Lung microvascular endothelial cell (primary cell): Measurements from ENCODE around the gene PKDCC. TPM values are rescaled to one million over a fixed set of nuclear protein-coding genes. Genes with fewer than 3 reads are reported as not detected.

Source experiments
- DNase-seq, 2 donors: peaks; one replicate each; pipeline versions ENCODE4 v3.0.0 to v3.0.0-alpha.2; 2010; ENCODE audit warnings: low read depth in 2 of 2
- total RNA-seq: library from RNA; depleted of rRNA; stranded (reverse); fragments of >200 nt; gene quantifications from 2 replicates; pipeline ENCODE4 v1.2.1, GENCODE V29; 2014

Gene PKDCC, protein sequence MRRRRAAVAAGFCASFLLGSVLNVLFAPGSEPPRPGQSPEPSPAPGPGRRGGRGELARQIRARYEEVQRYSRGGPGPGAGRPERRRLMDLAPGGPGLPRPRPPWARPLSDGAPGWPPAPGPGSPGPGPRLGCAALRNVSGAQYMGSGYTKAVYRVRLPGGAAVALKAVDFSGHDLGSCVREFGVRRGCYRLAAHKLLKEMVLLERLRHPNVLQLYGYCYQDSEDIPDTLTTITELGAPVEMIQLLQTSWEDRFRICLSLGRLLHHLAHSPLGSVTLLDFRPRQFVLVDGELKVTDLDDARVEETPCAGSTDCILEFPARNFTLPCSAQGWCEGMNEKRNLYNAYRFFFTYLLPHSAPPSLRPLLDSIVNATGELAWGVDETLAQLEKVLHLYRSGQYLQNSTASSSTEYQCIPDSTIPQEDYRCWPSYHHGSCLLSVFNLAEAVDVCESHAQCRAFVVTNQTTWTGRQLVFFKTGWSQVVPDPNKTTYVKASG
- total RNA-seq = 1.5 and 4.2 TPM in 2 replicates

DNA sequence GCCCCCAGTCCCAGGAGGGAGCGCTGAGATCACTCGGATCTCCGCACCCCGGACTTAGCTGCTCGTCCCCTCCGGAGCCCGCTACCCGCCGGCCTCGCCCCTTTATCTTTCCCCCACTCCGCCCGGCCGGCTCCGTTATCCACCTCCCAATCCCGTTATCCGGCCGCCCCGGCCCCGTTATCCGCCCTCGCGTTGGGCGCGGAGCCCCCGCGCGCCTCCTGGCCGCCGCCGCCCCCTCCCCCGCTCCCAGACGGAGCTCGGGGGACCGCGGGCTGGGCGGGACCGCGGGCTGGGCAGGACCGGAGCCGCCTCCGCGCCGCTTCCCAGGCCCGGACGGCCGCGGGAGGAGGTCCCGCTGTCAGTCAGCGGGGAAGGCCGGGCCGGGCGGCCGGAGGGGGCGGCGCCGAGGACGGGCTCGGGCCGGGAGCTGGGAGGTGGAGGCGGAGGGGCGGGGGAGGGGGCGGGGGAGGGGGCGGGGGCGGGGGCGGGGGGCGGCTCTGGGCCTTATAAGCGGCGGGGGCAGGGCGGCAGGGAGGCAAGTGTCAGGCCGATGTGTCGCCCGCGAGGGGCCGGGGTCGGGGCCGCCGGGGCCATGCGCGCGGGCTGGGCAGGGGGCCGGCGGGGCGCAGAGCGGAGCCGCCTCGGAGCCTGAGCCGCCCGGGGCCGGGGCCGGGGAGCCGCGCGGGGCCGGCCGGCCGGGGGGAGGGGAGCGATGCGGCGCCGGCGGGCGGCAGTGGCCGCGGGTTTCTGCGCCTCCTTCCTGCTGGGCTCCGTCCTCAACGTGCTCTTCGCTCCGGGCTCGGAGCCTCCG lies at the start of gene PKDCC:
Gene PKDCC (plus strand): TSS at position 534 of the 811 bp plus-strand sequence. CDS start 179 bp downstream, at position 713.
- peak; percentile 75 to 90 for DNase-seq

DNA sequence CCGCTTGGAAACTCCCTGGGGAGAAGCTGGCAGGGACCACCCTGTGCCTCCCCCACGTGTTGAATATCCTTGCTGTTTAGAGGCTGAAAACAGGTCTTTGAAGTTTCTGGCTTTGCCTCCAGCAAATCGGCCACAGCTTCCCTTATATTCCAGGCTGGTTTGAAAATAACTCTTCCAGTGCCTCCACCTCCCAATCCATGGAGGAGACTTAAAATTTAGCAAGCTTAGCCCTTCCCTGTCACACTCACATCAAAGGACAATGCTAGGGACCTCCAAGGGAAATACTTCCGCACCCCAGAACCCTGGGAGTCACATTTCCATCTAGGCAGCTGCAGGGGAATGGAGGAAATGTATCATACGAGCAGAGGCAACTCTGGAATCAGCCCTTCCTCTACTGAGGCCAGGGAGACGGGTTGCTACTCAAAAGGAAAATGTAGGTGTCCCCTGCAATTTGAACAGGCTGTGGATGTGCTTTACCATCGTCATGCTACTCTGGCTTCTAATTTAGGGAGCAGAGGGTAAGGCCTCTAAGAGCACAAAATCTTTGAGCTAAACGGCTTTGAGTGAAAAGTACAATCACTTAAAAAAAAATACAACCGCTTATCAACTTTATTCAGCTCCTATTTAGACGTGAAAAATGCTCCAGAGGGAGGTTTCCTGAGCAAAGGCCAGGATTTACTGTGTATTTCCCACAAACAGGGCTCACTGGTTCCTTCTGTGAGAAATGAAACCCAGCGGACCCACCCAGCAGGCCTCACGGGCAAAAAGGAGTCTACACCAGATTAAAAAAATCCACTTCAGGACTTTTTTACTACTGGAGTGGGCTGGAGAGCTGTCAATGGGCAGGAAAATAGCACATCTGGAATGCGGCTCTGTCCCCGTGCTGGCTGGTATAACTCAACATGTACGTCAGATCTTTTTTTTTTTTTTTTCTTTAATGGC lies 49.4 kb upstream of the PKDCC start:
- peak in 1 of 2 donors; percentile 29 for DNase-seq

DNA sequence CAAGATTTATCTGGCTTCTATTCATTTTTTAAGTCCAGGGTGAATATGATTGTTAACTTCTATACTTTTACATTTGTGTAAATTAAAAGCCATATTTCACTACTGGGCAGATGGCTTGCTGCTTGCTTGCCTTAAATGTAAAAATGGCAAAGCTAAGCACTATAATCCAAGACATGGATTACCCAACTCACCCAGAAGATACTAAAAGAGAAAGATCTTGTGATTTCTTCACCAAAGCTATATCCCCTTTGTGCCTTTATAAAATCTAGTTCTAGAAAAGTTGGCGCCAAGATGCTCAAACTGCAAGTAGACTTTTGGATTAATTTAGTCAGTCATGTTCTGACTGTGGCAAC lies 48.7 kb upstream of the PKDCC start:
- no peak for DNase-seq

DNA sequence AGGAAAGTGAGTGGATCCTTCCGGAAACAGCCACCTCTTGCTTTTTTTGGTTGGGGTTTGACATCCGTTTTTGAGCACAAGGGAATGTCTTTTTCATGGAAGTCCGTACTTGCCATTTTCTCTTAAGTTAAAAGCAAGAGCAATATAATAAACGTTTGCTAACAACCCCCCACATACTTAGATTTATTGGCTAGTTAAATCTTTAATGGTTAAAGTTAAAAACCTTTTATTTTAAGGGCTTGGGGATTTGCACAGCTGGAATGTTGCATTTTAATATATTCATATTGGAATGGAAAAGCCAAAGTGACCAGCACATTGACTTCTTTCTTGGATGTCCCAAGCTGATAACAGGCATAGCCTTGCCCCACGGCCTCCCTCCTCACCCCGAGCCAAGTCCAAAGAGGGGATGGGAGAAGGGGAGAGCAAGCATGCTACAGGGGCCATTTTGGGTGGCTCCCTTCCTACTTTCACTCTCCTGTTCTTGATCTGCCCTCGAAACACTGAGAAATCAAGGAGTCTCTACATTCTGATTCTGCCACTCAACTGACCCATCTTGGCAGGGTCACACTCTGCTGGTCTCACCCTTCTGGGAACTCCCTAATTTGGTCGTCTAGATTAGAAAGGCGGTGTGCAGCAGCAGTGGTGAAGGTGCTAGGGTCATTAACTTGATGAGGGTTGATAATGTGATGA lies 48.1 kb upstream of the PKDCC start:
- DNase-seq = no peak

DNA sequence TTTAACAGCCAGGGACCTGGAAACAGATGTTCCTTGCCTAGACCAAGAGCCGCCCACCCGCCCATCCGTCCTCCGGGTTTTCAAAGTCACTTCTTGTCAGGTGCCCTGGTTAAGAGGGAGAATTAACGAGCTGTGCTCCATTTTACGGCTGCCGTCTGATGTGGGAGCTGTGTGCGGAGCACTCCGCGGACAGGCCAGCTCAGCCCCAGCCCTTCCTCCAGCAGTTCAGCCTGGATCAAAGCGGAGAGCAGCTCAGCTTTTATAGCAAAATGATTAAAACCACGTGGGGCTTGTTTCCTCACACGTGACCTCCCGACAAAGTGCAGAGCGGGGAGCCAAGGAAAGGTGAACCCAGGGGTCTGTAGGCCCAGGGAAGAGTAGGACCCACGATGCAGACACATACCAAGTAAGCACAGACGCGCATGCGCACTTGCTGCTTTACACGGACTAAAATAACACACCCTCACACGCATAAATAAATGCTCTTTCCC lies 46.1 kb upstream of the PKDCC start:
- peak in 1 of 2 donors; percentile 56 for DNase-seq

DNA sequence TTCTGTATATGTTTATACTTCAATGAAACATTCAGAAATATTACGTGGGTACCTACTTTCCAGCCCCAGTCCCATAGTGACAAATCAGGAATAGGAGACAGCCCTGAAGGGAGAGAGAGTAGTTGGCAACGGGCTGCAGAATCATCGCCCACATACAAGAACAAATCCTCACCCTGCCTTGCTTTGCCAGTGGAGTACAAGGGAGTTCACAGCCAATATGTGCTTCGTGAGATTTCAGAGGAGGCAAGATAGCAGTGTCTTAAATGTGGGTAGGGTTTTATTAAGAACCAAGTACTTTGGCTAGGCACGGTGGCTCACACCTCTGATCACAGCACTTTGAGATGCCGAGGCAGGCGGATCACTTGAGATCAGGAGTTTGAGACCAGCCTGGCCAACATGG lies 40.3 kb upstream of the PKDCC start:
- no peak for DNase-seq

DNA sequence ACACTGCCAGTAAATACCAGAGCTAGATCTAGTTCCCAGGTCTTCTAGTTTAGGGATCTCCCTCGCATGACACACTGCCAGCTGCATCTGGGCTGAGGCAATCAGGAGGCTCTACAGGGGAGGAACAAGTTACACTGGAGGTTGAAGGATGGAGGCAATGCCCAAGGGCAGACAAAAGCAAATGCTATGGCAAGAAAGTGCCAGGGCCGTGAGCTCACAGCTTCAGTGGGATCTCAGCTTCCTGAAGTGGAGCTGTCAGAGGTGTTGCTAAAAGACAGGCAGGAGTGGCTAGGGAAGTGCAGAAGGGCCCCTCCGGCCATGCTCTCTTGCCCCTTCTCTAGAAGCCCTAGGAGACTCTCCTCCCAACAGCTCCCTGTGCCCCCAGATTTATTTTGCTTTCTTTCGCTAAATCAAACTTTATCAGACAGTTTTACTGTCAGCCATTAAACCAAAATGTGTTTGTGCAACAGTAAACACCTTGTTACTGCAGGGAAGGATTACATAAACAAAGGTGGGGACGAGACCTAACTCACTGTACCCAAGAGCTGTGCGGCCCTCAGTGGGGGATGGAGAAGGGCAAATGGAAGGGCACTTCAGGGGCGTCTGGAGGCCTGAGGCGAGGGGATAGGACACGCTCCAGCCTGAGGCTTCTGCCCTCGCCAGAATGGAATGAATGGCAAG lies 39.4 kb upstream of the PKDCC start:
- DNase-seq = no peak

DNA sequence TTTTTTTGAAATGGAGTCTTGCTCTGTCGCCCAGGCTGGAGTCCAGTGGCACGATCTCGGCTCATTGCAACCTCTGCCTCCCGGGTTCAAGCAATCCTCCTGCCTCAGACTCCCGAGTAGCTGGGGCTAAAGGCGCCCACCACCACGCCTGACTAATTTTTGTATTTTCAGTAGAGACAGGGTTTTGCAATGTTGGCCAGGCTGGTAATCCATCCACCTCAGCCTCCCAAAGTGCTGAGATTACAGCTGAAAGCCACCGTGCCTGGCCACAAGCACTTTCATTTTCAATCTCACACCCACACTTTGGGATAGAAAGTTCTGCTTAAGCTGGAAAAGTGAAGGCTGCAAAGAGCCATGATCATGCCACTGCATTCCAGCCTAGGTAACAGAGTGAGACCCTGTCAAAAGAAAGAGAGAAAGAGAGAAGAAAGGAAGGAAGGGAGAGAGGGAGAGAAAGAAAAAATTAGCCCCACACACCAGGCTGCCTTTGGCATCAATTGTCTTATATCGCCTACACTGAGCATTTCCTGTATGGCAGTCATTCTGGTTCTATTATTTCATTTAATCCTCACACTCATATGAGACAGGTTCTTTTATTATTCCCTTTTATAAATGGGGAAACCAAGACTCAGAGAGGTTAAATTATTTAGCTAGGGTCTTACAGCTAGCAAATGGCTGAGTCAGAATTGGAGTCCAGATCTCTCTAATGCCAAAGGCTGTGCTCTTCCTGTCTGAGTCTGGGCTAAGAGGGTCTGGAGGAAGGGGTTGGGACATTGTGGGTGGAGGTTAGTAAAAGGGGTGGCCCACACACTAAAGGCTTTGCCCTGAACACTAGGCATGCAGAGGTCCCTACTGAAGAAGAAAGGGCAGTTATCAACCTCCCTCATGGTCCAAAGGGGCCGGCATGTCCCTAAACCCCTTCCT lies 37.9 kb upstream of the PKDCC start:
- DNase-seq = peak in 1 of 2 donors; percentile 26

DNA sequence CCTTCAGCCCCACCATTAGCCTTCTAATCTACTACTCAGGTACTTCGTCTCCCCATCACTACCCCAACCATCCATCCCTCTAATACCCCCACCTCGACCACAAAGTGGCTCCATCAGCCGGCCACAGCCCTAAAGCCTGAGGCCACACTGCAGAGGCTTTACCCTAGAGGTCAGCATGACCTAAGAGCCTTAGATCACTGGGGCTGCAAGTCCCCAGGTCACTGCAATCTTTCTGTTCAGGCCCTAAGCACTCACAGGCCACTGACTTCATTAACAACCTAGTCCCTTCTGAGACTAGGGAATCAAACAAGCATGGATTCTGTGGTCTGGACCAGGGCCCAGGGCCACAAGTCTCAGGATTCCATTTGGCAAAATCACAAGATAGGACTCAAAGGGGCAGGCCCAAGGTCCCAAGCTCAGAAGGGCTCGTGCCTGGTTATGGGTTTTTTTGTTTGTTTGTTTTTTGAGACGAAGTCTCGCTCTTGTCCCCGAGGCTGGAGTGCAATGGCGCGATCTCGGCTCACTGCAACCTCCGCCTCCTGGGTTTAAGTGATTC lies 37.0 kb upstream of the PKDCC start:
- DNase-seq = no peak

DNA sequence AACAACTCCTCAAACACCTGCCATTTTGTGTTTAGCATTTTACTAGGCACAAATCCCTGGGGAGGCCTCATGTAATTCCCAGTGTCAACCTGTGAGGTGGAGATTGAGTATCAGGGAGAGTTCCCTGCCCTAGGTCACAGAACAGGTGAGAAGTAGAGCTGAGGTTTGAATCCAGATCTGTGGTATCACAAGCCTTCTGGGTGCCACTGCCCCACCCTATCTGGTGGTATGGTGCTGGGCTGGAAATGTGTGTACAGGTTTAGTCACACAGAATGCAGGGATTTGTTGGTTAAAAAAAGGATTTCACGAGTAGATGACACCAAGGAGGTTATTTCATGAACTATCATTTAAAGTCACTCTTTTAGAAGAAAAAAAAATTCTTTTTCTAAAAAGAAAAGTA lies 35.7 kb upstream of the PKDCC start:
- DNase-seq = no peak

DNA sequence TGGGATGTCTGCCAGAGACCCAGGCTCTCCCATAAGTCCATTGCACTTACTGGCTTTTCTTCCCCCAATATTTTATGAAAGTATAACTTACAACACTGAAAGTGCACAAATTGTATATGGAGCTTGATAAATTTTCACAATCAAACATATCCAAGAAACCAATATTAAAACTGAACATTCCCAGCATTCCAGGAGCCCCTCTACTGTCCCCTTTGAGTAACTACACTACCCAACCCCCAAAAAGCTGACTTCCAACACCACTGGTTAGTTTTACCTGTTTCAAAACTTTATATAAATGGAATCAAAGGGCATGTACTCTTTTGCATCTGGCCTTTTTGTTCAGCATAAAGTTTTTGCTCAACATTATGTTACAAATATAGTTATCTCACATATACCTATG lies 35.2 kb upstream of the PKDCC start:
- DNase-seq = no peak

DNA sequence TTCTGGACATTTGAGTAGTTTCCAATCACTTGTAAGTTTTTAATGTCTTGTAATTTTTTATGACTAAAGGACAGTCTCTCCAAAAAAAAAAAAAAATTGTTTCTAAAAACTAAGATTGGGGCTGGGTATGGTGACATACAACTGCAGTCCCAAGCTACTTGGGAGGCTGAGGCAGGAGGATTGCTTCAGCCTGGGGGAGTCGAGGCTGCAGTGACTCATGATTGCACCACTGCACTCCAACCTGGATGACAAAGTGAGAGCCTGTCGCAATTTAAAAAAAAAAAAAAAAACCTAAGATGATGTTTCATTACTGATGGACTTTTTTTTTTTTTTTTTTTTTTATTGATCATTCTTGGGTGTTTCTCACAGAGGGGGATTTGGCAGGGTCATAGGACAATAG lies 34.4 kb upstream of the PKDCC start:
- DNase-seq = no peak

DNA sequence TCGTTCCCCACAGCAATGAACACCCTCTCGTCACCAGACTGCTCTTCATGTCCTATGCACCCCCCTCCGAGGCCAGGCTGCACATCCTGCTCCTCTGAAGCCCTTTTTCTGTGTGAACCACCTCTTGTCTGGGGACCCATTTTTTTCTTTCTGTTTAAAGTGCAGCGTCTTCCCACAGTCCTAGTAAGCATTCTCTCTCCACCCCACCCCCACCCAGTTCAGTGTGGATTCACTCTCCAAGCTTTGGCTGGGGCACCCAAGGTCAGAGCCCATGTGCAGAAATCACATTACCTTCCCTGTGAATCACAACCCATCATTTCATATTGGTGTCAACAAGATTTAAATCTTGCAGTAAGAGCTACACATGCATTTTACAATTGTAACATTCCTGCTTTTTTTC lies 26.4 kb upstream of the PKDCC start:
- DNase-seq = no peak

DNA sequence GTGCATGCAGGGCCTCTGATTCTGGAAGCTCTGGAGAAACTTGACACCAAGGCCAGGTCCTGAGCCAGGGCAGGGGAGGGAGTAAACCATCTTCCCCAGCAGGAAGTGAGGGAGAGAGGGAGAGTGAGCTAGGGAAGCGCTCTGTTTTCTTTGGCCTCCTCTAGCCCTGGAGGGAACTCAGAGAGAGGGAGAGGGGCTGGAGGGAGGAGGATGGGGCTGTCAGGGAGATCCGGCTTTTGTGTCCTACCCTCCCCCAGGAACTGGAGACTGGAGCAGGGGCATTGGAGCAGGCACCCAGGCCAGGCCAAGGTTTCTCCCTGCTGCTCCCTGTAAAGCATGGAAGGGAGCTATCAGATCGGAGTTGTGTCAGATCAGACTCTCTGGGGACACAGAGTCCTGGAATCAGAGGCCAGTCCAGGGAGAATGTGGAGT lies 22.7 kb upstream of the PKDCC start:
- peak; percentile 33 to 52 for DNase-seq

DNA sequence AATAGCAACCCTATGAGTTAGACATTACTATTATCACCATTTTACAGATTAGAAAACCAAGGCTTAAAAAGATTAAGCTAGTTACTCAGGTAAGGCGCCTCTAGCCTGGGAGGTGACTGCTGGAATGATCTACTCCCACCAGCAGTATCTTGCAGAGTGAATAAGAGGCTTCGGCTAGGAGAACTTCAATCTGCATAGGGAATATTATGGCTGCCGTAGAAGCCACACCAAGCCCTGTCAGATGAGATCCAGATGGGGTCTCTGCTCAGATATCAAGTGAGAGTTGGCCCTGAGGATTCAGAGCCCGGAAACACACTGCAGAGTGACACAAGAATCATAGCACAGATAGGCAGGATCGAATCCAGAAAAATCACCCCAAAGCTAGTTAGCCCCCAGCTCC lies 21.5 kb upstream of the PKDCC start:
- DNase-seq = no peak

DNA sequence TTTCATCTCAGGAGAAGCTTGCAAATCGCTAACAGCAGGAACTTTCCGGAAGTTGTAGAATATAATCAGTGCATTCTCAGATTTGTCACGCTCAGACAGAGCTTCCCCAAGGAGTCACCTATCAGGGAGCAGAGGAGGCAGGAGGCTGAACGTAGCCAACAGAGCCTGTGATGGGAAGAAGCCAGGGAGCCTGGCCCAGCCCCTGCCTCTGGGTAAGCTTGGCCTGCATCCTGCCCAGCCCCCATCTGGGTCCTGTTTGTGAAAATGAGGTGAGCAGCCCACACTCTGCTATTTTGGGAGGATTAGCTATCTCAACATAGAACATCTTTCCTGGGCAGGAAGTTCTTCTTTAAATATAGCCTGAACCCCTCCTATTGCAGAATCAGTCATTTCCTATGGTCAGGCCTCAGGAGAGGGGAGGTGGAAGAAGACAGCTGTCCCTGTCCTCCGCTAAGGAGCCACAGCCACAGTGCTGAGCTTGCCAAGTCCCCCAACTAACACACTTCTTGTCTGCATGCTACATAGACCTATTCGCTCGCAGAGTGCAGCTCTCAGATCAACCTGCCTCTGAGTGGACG lies 19.2 kb upstream of the PKDCC start:
- DNase-seq = no peak

DNA sequence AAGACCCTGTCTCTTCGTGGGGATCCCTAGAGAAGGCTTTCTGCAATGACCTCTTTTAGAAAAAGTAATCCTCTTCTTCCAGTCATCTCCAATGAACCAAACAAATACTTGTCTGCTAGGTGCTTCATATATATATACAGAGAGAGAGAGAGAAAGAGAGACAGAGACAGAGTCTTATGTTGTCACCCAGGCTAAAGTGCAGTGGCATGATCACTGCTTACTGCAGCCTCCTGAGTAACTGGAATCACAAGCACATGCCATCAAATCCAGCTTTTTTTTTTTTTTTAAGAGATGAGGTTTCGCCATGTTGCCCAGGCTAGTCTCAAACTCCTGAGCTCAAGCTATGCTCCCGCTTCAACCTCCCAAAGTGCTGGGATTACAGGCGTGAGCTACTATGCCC lies 18.6 kb upstream of the PKDCC start:
- no peak for DNase-seq

DNA sequence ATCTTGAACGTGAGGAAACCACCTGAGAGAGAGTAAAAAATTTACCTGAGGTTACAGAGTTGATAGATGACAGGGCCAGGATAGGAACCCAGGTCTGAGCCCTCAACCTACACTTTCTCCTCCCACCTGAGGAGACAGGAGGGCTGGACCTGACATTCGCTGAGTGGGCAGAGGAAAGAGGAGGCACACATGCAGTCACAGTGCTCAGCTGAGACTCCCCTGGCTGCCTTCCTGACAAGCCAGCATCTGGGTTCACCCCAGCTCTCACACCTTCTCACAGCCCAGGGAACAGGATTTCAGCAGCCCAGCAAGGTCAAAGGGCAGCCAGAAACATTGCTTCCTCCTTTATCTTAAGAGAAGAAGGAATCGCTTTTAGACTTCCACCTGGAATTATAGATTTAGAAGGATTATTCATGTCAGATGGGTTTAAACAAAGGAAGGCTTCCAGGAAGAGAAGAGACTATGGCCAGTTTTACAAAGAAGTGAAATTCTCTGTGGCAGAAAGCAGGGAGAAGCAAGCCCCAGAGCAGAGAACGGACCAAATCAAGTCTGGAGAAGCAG lies 18.1 kb upstream of the PKDCC start:
- DNase-seq = no peak
